ENCODE results near the gene SUGCT. TPM values are rescaled to one million over a fixed set of nuclear protein-coding genes. Genes with fewer than 3 reads are reported as not detected.

Gene SUGCT
- total RNA-seq, 1 donor from 2014 or later = 8.5 TPM

DNA sequence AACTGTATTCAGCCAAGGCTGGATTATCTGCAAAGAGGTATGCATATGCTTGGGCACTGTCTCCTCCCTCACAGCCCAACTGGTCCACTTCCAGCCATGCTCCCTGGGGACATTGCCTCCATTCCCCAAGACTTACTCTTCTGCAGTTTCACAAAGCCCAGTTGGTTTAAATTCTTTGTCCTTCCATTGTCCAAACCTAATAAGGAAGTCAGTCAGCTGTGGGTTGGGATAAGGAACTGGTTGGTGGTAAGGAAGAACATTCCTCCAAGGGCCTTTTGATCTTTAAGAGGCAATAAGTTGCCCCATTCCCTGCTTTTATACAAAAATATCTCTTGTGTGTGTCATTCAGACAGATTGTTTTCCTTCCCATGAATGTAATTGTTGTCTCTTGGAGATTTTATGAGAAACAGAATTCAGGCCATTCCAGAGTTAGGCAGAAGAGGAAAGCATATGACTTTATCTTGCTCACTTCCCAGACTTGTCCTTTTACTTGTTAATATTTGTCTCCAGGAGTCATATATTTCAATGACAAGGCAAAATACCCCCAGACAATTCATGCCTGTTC is 673.7 kb downstream of the SUGCT start:
- DNase-seq (ENCODE audit: low read depth) = peak; percentile 98

DNA sequence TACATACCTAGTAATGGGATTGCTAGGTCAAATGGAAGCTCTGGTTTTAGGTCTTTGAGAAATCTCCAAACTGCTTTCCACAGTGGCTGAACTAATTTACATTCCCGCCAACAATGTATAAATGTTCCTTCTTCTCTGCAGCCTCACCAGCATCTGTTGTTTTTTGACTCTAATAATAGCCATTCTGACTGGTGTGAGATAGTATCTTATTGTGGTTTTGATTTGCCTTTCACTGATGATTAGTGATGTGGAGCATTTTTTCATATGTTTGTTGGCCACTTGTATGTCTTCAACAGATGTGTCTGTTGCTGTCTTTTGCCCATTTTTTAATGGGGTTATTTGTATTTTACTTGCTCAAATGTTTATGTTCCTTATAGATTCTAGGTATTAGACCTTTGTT is 675.5 kb downstream of the SUGCT start:
- peak; percentile 79 for DNase-seq (ENCODE audit: low read depth)

DNA sequence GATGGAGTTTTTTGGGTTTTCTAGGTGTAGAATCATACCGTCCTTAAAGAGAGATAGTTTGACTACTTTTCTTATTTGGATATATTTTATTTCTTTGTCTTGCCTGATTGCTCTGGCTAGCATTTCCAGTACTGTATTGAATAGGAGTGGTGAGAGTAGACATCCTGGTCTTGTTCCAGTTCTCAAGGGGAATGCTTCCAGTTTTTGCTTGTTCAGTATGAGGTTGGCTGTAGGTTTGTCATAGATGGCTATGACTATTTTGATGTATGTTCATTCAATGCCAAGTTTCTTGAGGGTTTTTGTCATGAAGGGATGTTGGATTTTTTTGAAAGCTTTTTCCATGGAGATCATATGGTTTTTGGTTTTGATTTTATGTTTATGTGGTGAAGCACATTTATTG is 676.9 kb downstream of the SUGCT start:
- no peak for DNase-seq (ENCODE audit: low read depth)

DNA sequence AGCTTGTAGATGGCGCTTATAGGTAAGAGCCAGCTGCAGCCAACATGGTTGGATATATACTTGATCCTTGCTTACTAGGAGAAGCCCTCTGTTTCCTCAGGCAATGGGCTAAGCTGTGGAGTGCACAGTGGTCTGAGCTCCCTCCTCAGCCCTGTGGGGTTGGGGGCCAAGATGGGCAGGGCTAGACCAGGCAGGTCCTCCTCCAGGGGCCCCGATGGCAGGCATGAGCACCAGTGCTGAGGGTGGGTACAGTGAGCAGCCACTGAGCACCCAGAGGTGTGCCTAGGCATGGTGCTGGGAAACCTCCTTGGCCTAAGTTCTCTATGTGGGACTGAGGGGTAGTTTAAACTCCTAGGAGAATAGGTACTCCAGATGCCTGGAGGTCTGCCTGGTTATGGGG is 680.2 kb downstream of the SUGCT start:
- DNase-seq (ENCODE audit: low read depth) = no peak

DNA sequence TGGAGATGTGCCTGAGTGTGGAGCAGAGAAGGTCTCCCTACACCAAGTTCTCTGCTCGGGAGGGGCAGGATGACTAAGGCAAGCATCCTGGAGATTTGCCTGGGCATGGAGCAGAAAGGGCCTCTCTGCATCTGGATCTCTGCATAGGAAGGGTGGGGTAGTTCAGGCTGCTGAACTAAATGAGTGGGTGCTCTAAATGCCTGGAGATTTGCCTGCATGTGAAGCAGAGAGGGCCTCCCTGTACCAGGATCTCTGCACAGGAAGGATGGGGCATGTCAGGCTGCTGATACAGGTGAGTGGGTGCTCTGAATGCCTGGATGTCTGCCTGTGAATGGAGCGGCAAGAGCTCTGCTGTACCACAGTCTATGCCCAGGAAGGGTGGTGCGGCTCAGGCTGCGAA is 680.7 kb downstream of the SUGCT start:
- DNase-seq (ENCODE audit: low read depth) = no peak

DNA sequence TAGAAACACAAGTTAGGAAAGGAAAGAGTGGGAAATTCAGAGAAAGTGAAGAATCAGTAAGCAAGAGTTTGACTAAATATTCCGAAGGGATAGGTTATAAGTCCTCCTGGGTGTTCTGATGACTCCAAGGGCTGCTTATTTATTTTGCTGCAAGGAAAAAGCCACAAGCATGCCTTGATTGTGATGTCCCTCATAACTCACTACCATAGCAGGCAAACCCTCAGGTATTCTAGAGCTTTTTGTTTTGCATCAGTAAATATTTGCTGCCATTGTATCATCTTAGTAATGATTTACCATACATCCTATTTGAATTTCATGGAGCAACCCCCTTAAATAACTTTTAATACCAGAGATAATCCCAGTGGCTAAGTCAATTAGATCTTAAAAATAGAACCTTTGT is 688.1 kb downstream of the SUGCT start:
- DNase-seq (ENCODE audit: low read depth) = no peak

GRCh38 chr7:40824461-40824860 is 689.7 kb downstream of the SUGCT start:
- no peak for DNase-seq (ENCODE audit: low read depth)

GRCh38 chr7:40826411-40827221 is 691.8 kb downstream of the SUGCT start:
- DNase-seq (ENCODE audit: low read depth) = peak; percentile 45

DNA sequence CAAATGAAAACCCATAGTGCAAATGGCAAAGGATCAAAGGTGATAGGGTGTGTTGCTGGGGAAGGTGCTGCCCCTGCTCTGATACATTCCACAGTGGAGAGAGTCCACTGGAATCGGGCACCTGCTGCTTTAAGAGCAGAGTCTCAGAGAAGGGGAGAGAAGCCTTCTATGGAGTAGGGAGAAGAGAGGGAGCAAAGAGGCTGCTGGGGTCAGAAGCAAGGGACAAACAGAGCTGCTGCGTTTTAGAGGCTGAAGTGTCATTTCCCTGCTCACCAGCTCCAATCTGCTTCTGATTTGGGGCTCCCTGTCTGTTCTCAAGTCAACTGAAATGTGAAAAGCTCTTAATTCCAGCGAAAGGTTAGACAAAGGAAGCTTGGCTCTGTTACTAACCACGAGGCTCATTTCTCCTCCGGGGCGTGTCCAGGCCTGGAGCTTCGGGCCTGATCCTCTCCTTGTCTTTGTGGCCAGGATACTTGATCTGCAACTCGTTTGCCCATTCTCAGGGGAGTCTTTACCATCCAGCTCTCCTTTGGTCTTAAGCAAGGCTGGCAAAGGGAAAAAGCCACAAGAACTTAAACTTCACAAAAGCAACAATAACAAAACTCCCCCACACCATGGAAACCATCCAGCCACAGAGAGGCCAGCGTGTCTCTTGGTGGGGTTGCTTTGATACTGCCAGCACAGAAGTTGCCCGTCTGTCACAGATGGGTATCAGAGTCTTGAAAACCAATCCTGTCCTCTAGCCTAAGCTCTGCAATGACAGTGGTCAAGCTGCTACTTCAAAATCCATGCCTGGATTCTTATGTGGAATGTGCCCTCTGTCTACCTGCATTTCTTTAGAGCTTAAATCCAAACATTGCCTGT is 692.6 kb downstream of the SUGCT start:
- DNase-seq (ENCODE audit: low read depth) = peak; percentile 97

GRCh38 chr7:40828686-40829600 is 694.1 kb downstream of the SUGCT start:
- DNase-seq (ENCODE audit: low read depth) = no peak

- no peak for DNase-seq (ENCODE audit: low read depth)
Observed at GRCh38 chr7:40833191-40833887, 698.5 kb downstream of the SUGCT start.

DNA sequence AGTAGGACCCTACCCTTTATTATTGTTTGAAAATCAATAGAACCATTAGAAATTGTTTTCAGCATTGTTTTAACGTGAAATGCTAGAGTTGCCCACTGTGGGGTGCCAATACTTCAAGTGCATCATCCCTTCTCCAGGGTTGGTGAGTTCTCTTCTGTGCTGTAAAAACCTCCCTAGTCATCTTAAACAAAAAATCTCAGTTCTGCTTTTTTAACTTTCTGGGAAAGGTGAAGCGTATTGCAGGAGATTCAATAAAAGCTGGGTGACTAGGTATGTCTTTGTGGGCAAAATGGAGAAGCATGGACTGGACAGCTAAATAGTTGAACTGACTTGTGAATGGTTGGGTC is 699.1 kb downstream of the SUGCT start:
- peak; percentile 52 for DNase-seq (ENCODE audit: low read depth)

DNA sequence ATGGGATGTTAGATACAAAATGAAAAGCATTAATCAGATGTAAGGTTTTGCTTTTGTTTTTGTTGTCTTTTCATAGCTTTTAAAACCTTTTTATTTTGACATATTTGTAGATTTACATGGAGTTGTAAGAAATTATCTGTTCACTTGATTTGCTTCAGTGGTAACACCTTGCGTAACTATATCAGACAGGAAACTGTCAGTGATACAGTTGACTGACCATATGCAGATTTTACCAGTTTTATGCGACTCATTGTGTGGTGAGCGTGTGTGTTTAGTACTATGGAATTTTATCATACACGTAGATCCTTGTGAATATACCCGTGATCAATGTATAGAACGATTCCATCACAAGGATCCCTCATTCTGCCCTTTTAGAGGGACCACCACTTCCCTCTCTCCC is 701.4 kb downstream of the SUGCT start:
- DNase-seq (ENCODE audit: low read depth) = no peak

DNA sequence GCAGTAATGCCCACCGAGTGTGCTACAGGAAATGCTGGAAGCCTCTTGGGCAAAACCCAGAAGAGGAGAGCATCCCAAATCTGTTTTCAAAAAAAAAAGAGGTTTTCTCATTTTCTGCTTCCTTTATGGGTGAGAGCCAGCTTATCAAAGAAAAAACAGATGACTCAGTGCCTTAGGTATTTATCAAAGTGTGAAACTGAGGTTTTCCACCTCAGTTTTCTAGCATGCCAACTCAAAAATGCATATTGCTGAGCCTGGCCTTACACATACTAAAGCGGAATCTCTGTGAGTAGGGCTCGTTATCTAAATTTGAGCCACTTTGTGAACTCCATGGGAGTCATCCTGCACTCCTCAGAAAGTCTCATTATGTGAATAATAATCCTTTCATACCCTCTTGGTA is 705.1 kb downstream of the SUGCT start:
- no peak for DNase-seq (ENCODE audit: low read depth)

DNA sequence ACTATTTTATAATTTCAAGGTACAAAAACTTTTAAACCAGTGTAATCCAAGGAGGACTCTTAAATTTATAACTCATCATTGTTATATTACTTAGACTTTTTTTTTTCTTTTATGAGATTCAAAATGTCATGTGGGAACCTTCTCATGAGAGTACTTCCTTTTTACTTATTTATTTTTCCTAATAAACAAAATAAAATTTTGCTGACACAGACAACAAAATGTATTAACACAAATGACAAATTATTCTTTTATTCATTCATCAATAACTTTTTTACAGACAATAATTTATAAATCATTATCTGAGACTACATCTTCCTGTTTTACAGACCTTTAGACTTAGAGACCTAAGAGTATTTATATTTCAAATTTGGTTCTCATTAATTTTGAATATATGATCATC is 706.2 kb downstream of the SUGCT start:
- DNase-seq (ENCODE audit: low read depth) = no peak

DNA sequence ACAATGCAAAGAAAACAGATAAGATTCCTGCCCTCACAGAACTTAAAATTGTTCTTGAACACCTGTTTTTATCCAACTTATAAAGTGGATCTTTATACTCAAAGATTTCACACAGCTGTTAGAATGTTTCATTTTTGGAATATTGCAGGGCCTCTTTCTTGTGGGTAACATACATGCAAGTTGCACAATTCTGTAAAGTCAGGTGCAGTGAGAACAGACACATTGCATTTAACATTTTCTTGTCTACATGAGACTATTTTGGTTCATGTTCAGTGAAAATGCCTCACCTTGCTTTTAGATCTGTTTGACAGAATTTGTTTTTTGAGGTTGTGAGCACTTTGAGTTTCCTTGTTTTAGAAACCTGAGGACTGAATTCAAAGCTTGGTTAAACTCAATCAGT is 707.8 kb downstream of the SUGCT start:
- no peak for DNase-seq (ENCODE audit: low read depth)

DNA sequence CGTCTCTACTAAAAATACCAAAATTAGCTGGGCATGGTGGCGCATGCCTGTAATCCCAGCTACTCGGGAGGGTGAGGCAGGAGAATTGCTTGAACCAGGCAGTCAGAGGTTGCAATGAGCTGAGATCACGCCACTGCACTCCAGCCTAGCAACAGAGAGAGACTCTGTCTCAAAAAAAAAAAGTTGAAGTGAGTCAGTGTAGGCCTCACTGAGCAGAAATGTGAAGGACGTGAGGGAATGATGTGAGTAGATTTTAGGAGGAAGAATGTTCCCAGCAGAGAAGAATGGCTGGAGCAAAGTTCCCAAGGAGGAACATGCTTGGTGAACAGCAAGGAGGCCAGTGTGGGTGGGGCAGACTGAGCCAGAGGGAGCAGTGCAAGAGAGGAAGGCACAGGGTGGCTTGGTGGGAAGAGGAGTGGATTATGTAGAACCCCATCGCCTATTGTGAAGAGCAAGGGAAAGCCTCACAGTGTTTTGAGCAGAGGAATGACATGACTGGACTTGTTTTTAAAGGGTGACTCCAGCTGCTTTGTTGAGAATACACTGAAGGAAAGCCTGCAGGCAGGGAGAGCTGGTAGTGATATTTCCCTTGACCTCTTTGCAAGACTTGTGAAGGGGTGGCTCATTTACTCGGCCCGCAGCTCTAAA is 708.7 kb downstream of the SUGCT start:
- no peak for DNase-seq (ENCODE audit: low read depth)

DNA sequence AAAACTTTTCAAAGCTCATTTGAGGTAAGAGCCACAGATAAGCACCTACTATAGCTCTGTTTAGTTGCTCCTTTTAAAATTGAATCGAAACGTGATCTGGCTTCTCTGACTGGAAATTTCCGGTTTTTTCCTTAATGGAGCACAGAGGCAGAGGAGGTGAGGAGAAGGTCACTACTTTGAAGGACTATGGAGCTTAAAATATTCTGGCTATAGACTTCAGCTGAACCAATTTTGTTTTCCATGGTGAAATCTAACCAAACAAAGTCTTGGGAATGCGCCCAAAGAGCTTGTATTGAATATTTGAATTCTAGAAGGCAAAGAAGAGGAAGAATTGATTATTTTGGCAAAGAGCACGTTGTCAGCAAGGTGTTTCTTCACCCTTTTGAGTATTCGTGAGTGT is 711.1 kb downstream of the SUGCT start:
- DNase-seq (ENCODE audit: low read depth) = no peak

- DNase-seq (ENCODE audit: low read depth) = no peak
Observed at GRCh38 chr7:40847921-40848320, 713.1 kb downstream of the SUGCT start.

Measured in myocyte (in vitro differentiated cells).